ENCODE data around the gene KIF14. TPM values are rescaled to one million over a fixed set of nuclear protein-coding genes. Genes with fewer than 3 reads are reported as not detected.

Gene KIF14
- total and polyA plus RNA-seq, 2 experiments from 2014 or later = 13.3 to 23.2 TPM

GRCh38 chr1:200520735-200521134, 99.8 kb downstream of the KIF14 start (continued):
- TF ChIP-seq POLR2AphosphoS5 (IDR thresholded peaks at IDR 0.05; ENCODE audit: low read depth) = no peak
- TF ChIP-seq ZNF331 (CRISPR knock-in tag; IDR thresholded peaks at IDR 0.05; ENCODE audit: low read depth) = no peak
- no peak for TF ChIP-seq CTCF (conservative IDR thresholded peaks at IDR 0.05; ENCODE audit: low read depth in 2 of 2)
- TF ChIP-seq JUNB (IDR thresholded peaks at IDR 0.05; ENCODE audit: unreplicated experiment) = no peak
- no peak for TF ChIP-seq EZH2phosphoT487 (IDR thresholded peaks at IDR 0.05; ENCODE audit: unreplicated experiment)
- no peak for TF ChIP-seq ZNF114 (CRISPR knock-in tag; IDR thresholded peaks at IDR 0.05)
- TF ChIP-seq ETS1 (IDR thresholded peaks at IDR 0.05) = no peak
- no peak for TF ChIP-seq REST (IDR thresholded peaks at IDR 0.05; ENCODE audit: unreplicated experiment)

- peaks cover 4% of the 10 kb centered on the region; the same call in 1 of the 2 replicates for H3K4me1 ChIP-seq (ENCODE audit: insufficient read depth)
- H3K4me2 ChIP-seq = no peak overlapping the region
- no peaks in the 10 kb centered on the region for H3K27me3 ChIP-seq (ENCODE audit: insufficient read depth)
- no peaks in the 10 kb centered on the region for H3F3A ChIP-seq (replicated peaks; ENCODE audit: low read depth)
- Mint-ChIP-seq H3K27me3 (ENCODE audit: insufficient read depth, low read depth, poor library complexity) (no peaks in the 10 kb centered on the region), H3K4me3 (no peak overlapping the region), H3K4me1 (peaks cover 6% of the 10 kb centered on the region; the same call in 2 of the 3 replicates), H3K9me3 (no peaks in the 10 kb centered on the region), H3K27ac (no peak overlapping the region), H3K36me3 (ENCODE audit: low read depth) (no peaks in the 10 kb centered on the region)
- ATAC-seq (no peak), DNase-seq (ENCODE audit: low spot score) (no peak)
- H3K79me2 ChIP-seq (replicated peaks; ENCODE audit: insufficient read depth) = no peaks in the 10 kb centered on the region
- H3K4me3 ChIP-seq = no peak overlapping the region
- TF ChIP-seq ZNF114 (CRISPR knock-in tag; IDR thresholded peaks at IDR 0.05) = no peak
- no peak for TF ChIP-seq JUNB (IDR thresholded peaks at IDR 0.05; ENCODE audit: unreplicated experiment)
- no peak for TF ChIP-seq POLR2AphosphoS5 (IDR thresholded peaks at IDR 0.05; ENCODE audit: low read depth)
- TF ChIP-seq CREB1 (CRISPR knock-in tag; IDR thresholded peaks at IDR 0.05; ENCODE audit: low read depth) = no peak
- TF ChIP-seq NANOG (IDR thresholded peaks at IDR 0.05; ENCODE audit: borderline replicate concordance) = no peak
- TF ChIP-seq ETS1 (IDR thresholded peaks at IDR 0.05) = no peak
- TF ChIP-seq CTCF (conservative IDR thresholded peaks at IDR 0.05; ENCODE audit: low read depth in 2 of 2) = no peak
- no peak for TF ChIP-seq ZNF331 (CRISPR knock-in tag; IDR thresholded peaks at IDR 0.05; ENCODE audit: low read depth)
- no peak for TF ChIP-seq STAT1 (IDR thresholded peaks at IDR 0.05; ENCODE audit: unreplicated experiment)
- TF ChIP-seq REST (IDR thresholded peaks at IDR 0.05; ENCODE audit: unreplicated experiment) = no peak
- no peaks in the 10 kb centered on the region for H4K20me1 ChIP-seq (replicated peaks; ENCODE audit: insufficient read depth)
- no peaks in the 10 kb centered on the region for H3K9me2 ChIP-seq (ENCODE audit: insufficient read depth)
- no peak overlapping the region for H2AFZ ChIP-seq
- H3K36me3 ChIP-seq (ENCODE audit: insufficient read depth) = no peaks in the 10 kb centered on the region
- H3K27ac ChIP-seq (ENCODE audit: low read depth) = no peak overlapping the region
These were observed 102.0 kb downstream of the KIF14 start for GRCh38 chr1:200518524-200518923.

Measured in GM23338 (cell line).